Nephron (organoid): ENCODE results near the gene COL28A1.

Experiments
- H3K27ac Mint-ChIP-seq, 3 experiments: 2 replicates each; pipeline ENCODE4 v1.8.0; 2020; ENCODE audit warnings: mixed read lengths in 3 of 3, mild to moderate bottlenecking in 2 of 3, moderate library complexity in 1 of 3
- H3K27me3 Mint-ChIP-seq: 2 replicates; pipeline ENCODE4 v1.8.0; 2021; ENCODE audit warnings: low read depth, mild to moderate bottlenecking, moderate library complexity, mixed read lengths
- H3K36me3 Mint-ChIP-seq: 2 replicates; pipeline ENCODE4 v1.8.0; 2020; ENCODE audit warnings: low read depth, mixed read lengths
- H3K4me1 Mint-ChIP-seq: 2 replicates; pipeline ENCODE4 v1.8.0; 2020; ENCODE audit warnings: mixed read lengths
- H3K4me3 Mint-ChIP-seq, 3 experiments: 2 replicates each; pipeline ENCODE4 v1.8.0; 2020; ENCODE audit warnings: mild to moderate bottlenecking in 3 of 3, mixed read lengths in 3 of 3, moderate library complexity in 2 of 3
- H3K9me3 Mint-ChIP-seq: 2 replicates; pipeline ENCODE4 v1.8.0; 2020; ENCODE audit warnings: mixed read lengths
- TF ChIP-seq, protein P1 (sequence below), 3 experiments: fragments of 200-600 bp; sonication (generic); IDR thresholded peaks; one replicate each; pipeline ENCODE4 v1.5.0; 2021; ENCODE audit warnings: antibody characterized with exemption in 3 of 3; ENCODE audit not compliant: unreplicated experiment in 3 of 3

Gene COL28A1

DNA sequence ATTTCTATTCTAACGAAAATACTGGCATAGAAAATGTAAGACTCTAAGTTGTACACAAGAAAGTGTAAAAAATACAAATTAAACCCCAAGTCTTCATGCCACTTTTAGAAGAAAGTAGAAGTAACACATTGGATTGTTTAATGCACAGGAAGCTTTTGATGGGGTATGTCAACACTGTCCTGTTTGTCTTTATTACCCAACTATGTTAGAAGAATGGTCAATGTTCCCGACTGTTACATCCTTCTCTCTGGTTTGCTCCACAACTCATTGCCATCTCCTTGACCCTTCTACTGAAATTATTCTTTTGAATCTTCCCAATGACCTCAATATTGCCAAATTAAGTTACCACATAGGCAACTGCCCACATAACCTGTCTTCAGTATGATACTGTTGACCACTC, 35.8 kb downstream of the COL28A1 start:
- Mint-ChIP-seq H3K4me3 (no peak overlapping the region), H3K27ac (peak overlapping the region in 1 of 3 experiments; percentile 5), H3K27me3 (no peaks in the 10 kb centered on the region), H3K36me3 (no peaks in the 10 kb centered on the region), H3K4me1 (peaks cover 17% of the 10 kb centered on the region), H3K9me3 (no peaks in the 10 kb centered on the region)
- TF ChIP-seq, protein P1, sequence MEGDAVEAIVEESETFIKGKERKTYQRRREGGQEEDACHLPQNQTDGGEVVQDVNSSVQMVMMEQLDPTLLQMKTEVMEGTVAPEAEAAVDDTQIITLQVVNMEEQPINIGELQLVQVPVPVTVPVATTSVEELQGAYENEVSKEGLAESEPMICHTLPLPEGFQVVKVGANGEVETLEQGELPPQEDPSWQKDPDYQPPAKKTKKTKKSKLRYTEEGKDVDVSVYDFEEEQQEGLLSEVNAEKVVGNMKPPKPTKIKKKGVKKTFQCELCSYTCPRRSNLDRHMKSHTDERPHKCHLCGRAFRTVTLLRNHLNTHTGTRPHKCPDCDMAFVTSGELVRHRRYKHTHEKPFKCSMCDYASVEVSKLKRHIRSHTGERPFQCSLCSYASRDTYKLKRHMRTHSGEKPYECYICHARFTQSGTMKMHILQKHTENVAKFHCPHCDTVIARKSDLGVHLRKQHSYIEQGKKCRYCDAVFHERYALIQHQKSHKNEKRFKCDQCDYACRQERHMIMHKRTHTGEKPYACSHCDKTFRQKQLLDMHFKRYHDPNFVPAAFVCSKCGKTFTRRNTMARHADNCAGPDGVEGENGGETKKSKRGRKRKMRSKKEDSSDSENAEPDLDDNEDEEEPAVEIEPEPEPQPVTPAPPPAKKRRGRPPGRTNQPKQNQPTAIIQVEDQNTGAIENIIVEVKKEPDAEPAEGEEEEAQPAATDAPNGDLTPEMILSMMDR (IDR thresholded peaks at IDR 0.05; ENCODE audit: unreplicated experiment in 3 of 3), result no peak

DNA sequence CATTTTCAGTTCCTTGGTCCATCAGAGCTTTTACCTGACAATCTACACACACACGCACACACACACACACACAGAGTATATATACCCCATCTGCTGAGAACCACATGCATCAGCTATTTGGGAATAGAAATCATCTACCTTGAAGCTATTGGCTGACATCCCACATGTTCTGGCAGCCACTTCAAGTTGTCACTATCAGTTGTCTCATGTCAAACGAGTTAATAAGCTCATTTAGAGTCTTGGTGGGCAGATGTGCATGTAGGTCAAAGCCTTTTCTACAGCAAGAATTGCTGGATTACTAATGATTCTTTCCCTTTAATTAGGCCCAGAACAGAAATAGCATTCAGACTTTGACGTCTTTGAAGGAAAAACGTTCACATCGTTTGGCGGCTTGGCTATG, 36.8 kb downstream of the COL28A1 start:
- H3K27ac Mint-ChIP-seq, result peak overlapping the region; percentile 29 to 56 (median 37)
- no peak overlapping the region for H3K4me3 Mint-ChIP-seq
- H3K9me3 Mint-ChIP-seq, result no peaks in the 10 kb centered on the region
- H3K27me3 Mint-ChIP-seq, result no peaks in the 10 kb centered on the region
- H3K36me3 Mint-ChIP-seq, result no peaks in the 10 kb centered on the region
- peaks cover 17% of the 10 kb centered on the region for H3K4me1 Mint-ChIP-seq
- TF ChIP-seq, protein P1 (IDR thresholded peaks at IDR 0.05; ENCODE audit: unreplicated experiment in 3 of 3), result no peak

DNA sequence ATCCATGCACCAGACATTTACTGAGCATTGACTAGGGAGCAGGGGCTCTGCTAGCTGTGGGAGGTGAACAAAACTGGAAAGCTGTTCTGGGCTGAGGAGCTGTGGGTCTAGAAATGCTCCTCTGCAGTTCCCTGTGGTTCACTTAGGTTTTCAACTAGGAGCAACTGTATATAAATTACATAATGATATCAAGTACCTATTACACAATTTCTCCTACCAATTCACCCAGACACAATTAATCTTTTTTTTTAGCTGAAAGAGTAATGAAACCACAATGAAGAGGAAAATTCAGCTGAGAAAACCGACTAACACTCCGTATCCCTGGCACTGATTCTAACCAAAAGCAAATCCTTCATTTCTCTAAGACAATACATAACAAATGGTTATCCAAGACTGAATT, 39.4 kb downstream of the COL28A1 start:
- no peaks in the 10 kb centered on the region for H3K9me3 Mint-ChIP-seq
- TF ChIP-seq, protein P1 (IDR thresholded peaks at IDR 0.05; ENCODE audit: unreplicated experiment in 3 of 3), result no peak
- no peak overlapping the region for H3K27ac Mint-ChIP-seq
- H3K4me3 Mint-ChIP-seq, result no peak overlapping the region
- H3K4me1 Mint-ChIP-seq, result peaks cover 18% of the 10 kb centered on the region
- no peaks in the 10 kb centered on the region for H3K36me3 Mint-ChIP-seq
- H3K27me3 Mint-ChIP-seq, result no peaks in the 10 kb centered on the region

DNA sequence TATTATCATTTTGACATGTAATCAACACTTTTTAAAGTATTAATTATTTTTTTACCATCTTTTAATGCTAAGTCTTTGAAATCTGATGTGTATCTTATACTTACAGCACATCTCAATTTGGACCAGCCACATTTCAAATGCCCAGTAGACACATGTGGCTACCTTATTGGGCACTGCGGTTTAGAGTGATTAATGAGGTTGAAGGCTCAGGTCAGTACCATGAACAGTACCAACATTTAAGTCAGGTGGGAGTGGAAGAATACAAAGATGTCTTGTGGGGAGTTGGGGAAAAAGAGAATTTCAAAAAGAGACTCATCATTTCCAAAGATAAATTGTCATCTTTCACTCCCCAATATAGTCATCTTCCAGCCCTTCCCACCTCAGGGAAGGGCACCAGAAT, 40.5 kb downstream of the COL28A1 start:
- Mint-ChIP-seq H3K9me3 (no peaks in the 10 kb centered on the region), H3K4me1 (peaks cover 25% of the 10 kb centered on the region), H3K27me3 (no peaks in the 10 kb centered on the region), H3K27ac (no peak overlapping the region), H3K36me3 (no peaks in the 10 kb centered on the region), H3K4me3 (no peak overlapping the region)
- TF ChIP-seq, protein P1 (IDR thresholded peaks at IDR 0.05; ENCODE audit: unreplicated experiment in 3 of 3), result no peak

DNA sequence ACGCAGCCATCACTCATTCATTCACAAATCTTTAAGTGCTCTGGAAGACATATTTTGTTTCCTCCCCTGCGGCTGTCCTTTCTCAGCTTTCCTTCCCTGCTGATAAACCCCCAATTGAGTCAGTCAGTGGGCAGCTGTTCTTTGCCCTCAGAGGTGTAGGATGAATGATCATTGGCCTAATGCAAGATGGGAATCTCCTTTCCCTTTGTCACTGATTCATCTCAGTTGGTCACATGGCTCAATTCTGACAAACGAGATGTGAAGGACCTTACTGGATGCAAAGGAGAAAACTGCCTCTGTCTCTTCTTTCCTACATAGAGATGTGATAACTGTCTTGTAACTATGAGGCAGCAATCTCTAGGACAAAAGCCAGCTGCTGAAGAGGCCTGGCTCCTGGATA, 44.6 kb downstream of the COL28A1 start:
- peaks cover 11% of the 10 kb centered on the region for H3K9me3 Mint-ChIP-seq

DNA sequence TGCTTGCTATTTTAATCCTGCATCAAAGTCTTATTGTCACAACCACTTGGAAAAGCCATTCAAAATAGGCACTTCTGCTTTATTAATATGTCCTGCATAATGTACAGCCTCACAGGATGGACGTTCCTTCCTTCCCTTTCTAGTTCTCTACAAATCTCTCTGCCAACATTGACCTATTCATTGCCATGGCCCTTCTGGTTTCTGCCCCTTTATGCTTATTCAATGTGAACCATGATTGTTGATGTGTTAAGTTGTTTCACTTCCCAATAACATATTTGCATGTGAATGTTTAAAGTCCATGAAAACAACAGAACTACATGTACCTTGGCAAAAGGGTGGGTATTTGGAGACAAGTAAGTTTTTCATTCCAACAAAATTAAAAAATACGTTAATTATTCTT, 45.7 kb downstream of the COL28A1 start:
- Mint-ChIP-seq H3K9me3 (peaks cover 16% of the 10 kb centered on the region), H3K36me3 (peaks cover 6% of the 10 kb centered on the region), H3K27me3 (no peaks in the 10 kb centered on the region), H3K27ac (peak overlapping the region in 1 of 3 experiments; percentile 1), H3K4me3 (no peak overlapping the region), H3K4me1 (peaks cover 18% of the 10 kb centered on the region)
- TF ChIP-seq, protein P1 (IDR thresholded peaks at IDR 0.05; ENCODE audit: unreplicated experiment in 3 of 3), result no peak

More for the DNA sequence above, 44.6 kb downstream of the COL28A1 start:
- TF ChIP-seq, protein P1 (IDR thresholded peaks at IDR 0.05; ENCODE audit: unreplicated experiment in 3 of 3), result no peak
- no peak overlapping the region for H3K4me3 Mint-ChIP-seq
- peaks cover 18% of the 10 kb centered on the region for H3K4me1 Mint-ChIP-seq
- peak overlapping the region in 1 of 3 experiments; percentile 36 for H3K27ac Mint-ChIP-seq
- peaks cover 3% of the 10 kb centered on the region for H3K36me3 Mint-ChIP-seq
- H3K27me3 Mint-ChIP-seq, result no peaks in the 10 kb centered on the region
